GM21723 (cell line): ENCODE results near the gene SLC25A45.

Experiments used
- ATAC-seq: cut with Tn5 transposase; IDR thresholded peaks from one replicate; pipeline ENCODE4 v1.9.1; 2021; ENCODE audit warnings: mild to moderate bottlenecking, moderate library complexity; ENCODE audit not compliant: unreplicated experiment

Gene SLC25A45

DNA sequence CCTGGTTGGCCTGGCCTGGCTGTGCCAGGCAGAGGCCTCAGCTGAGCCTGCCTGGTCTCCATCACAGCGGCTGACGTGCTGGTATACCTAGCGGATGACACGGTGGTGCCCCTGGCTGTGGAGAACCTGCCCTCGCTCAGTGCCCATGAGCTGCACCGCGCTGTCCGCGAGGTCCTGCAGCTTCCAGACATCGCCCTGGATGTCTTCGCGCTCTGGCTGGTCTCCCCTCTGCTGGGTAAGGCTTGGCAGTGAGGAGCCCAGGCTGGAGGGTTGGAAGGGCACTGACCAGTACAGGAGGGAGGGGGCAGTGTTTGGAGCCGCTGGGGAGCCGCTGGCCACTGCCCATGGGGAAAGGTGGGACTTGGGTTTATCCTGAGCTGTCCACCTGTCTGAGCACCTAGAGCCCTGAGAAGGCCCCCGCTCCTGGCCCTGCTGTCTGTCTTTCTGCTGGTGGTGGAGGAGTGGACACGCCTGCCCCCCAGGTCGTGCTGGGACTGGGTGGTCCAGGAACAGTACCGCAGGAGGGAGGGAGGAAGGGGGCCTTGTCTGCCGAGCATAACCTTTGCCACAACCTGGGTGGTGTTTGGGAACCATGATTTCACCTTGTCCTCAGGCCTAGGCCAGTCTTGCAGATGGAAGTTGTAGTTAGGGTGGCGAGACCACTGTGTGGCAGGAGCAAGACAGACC is 7.0 kb upstream of the SLC25A45 start:
- ATAC-seq = no peak

DNA sequence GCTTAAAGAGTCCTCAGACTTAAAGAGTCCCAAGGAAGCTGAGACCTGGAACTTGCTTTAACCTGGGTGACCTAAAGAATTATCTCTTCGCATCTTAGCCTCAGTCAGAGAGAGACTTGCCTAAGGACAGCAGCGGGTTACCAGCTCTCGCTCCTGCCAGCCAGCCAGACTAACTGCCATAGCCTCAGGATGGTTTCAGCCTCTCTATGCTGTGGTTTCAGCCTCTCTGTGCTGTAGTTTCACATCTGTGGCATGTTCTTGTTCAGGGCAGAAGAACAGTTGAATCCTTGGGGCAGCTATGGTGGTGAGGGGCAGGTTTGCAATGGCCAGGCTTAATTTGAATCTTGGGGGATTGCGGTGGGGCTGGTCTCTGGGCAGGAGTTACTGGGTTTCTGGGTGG is 6.3 kb upstream of the SLC25A45 start:
- ATAC-seq = no peak

DNA sequence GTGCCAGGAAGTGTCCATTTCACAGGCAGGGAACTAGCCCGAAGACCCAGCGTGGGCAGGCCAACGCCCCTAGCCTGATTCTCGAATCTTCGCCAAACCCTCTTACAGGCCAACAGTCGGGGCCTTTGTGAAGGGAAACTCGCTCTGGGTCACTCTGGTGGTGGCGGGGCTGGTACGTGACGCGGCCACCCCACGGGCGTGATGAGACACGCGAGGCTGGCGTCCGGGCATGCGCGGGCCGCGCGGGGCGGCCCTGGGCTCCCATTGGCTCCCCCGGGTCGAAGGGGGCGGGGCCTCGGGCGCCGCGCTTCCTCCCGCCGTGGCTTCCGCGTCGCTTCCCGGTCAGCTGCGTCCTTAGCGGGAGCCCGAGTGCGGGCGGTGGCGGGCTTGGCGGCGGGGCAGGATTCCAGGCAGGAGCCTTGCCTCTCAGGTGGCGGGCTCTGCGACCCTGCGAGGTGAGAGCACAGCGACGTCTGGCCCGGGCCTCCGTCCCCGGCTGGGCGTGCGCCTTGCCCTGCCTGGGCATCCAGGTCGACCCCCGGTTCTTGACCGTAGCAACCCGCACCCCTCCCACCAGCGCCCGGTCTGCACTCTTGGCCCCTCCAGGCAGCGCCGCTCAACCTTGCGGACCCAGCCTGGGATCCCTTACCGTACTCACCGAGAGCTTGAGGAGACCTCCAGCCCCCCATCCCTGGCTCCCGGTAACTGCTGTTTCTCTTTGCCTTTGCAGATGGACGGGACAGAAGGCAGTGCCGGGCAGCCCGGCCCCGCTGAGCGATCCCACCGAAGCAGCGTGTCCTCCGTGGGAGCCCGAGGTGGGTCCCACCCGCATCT is 4.1 kb upstream of the SLC25A45 start, which contains the start of gene FRMD8:
FRMD8 (plus strand) TSS at position 331 of the 834 bp plus-strand sequence; CDS start at position 731, 400 bp downstream.
- ATAC-seq = peak; percentile 47

DNA sequence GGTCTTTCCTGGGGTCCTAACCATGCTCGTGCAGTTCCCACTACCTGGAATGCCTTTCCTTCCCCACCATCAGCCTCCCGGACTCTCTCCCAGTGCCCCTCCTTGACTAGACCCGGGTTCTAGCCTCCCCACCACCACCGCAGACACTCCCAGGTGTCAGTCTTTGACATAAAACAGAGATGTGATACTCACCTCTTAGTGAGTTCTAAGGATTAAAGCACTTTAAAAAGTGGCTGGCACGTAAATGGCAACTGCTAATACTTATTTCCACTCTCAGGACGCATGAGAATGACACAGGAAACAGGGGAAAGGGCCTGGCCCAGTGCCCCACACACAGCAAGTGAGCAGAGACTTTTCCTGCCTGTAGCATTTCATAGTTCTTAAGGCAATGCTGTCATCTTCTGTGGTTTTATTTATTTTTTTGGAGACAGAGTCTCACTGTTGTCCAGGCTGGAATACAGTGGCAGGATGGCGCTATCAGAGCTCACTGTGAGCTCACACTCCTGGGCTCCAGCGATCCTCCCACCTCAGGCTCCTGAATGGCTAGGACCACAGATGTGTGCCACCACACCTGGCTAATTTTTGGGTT is 1.9 kb upstream of the SLC25A45 start:
- ATAC-seq = no peak

GRCh38 chr11:65383778-65384177 is 1.3 kb upstream of the SLC25A45 start:
- ATAC-seq = no peak

DNA sequence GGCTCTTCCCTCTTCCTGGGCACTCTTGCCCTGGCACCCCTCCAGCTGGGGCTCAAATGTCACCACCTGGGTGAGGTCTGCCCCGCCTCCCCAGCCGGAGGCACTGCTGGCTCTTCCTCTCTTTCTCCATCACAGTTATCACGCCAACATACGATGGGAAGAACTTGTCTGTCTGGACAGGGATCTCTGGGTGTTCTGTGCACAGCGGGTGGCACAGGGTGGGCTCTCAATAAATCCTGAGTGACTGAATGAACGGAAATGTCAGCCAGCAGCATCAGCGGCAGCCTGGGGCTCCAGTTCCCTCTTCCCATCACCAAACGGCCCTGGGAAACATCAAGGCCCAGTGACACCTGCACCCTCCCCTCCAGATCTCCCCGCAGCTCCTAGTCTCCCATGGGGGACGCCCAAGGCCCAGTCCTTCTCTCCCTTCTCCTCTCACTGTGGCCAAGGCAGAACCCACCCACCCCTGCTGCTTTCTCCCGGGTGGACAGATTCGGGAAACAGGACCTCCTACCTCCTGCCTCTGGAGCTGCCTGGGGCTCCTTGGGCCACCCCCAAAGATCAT is 440 bp upstream of the SLC25A45 start:
- no peak for ATAC-seq

- peak; percentile 10 for ATAC-seq
Observed at GRCh38 chr11:65381716-65382032, 772 bp downstream of the SLC25A45 start.

- no peak for ATAC-seq
Observed at GRCh38 chr11:65380460-65381119, 1.9 kb downstream of the SLC25A45 start.

DNA sequence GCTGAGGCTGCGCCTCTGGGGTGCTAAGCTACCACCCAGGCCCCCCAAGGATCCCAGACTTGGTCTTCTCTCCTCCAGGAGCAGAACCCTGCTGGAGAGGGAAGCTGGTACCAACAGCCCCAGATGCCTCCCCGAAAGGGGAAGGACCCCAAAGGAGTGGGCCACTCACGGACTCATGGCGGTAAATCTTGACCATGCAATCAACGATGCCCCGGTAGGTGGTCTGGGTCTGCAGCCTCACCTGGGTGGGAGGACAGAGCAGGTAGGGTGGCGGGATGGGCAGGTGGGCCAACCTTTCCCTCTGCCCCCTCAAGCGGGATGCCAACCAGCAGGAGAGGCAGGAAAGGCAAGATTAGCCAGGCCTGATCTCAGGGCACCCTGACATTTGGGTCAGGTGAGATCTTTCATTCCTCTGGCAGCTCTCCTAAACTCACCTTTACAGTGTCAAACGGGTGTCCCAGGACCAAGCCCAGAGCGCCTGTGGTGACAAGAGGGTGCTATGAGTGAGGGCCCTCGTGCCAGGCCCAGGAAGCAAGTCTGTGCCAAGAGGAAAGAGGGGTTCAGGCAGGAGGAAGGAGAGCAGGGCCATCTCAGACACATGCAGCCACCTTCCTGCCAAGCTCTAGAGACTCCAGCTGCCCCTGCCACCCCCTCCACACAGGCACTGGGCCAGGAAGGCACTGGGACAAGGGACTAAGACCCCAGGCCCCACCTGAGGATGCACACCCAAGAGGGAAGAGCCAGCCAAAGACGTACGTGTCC is 2.6 kb downstream of the SLC25A45 start:
- ATAC-seq = no peak

GRCh38 chr11:65378928-65379638 is 3.4 kb downstream of the SLC25A45 start:
- no peak for ATAC-seq

DNA sequence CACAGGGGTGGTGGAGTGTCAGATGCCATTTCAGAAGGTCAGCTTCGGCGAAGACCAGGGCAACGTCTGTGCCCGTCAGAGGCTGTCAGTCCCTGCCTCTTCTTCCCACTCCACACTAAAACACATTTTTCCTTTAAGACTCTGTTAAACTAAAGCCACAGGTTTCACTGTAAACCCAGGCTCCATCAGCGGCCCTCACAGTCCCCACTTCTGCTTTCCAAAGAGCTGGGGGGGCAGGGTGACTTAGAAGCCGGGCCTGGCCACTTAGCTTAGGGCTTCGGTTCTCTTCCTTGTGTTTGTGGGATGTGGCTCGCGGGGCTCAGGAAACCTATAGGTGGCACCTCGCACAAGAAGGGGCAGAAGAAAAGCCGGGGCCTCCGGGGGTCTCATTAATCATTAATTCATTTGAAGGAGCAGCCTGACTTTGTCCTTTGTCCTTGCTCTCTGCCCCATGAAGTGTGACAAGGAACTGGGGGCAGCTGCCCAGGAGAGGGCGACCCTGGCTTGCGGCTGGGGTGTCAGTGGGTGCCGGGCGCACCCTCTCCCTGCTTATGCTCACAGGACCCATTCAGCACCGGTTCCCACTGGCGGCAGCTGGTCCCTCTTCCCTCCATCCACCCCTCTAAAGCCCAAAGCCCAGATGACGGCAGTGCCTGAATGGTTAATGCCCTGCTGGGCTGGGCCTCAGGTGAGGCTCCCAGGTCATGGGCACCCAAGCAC is 4.1 kb downstream of the SLC25A45 start:
- ATAC-seq = no peak

GRCh38 chr11:65377777-65378176 is 4.7 kb downstream of the SLC25A45 start:
- ATAC-seq = no peak

DNA sequence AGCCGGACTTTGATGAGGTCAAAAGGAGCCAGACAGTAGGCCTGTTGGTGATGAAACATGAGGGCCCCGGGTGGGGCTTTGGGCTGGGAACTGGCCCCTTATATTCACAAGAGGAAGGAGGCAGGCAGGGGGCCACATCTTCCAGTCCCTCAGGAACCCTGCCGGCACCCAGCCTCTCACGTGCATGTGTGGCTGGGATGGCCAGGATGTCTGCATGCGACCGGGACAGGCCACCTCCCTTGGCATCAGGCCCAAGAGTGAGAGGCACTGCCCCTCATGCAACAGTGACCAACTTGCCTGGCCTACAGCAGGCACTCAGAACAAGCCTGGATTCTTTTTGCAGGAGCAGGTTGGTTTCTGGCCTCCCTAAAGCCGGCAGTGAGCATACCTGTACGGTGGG is 5.4 kb downstream of the SLC25A45 start:
- no peak for ATAC-seq

GRCh38 chr11:65376138-65376713 is 6.2 kb downstream of the SLC25A45 start:
- ATAC-seq = no peak

- ATAC-seq = no peak
Observed at GRCh38 chr11:65375012-65375411, 7.4 kb downstream of the SLC25A45 start.

DNA sequence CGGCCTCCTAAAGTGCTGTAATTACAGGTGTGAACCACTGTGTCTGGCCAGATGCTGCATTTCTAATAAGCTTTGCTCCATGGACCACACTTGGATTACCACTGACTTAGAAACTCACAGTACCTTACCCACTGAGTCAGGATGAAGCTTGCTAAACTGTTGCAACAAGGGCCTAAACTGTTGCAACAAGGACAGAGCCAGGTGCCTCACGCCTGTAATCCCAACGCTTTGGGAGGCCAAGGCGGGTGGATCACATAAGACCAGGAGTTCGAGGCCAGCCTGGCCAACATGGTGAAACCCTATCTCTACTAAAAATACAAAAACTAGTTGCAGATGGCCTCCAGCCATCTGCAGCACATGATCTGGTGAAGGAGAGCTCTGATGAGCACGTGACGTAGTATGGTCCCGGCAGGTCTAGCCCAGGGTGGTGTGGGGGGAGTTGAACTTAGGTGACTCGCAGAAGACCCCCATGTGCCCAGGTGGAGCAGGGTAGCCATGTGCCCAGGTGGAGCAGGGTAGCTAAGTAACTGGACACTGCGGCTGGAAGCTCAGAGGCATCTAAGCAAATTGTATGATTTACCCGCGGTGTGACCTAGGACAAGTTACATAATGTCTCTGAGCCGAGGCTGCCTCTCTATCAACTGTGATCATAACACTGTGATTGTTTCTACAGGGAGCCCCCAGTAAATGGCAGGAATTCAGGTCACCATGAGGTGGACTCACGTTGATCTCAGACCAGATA is 8.4 kb downstream of the SLC25A45 start:
- ATAC-seq = no peak

GRCh38 chr11:65370659-65371049 is 11.8 kb downstream of the SLC25A45 start:
- ATAC-seq = no peak

GRCh38 chr11:65366340-65366773 is 16.1 kb downstream of the SLC25A45 start:
- no peak for ATAC-seq
